Right atrium auricular region (tissue), 2 donors: Measurements from ENCODE around the gene SLC22A4. TPM values are rescaled to one million over a fixed set of nuclear protein-coding genes. Genes with fewer than 3 reads are reported as not detected.

Source experiments
- DNase-seq: peaks from one replicate; pipeline ENCODE4 v3.0.0-alpha.2; 2019; ENCODE audit warnings: low spot score
- H3K27ac ChIP-seq, 2 donors: fragments of 200-600 bp; sonication (generic); 1 replicate in 1 of 2; 2 replicates in 1 of 2; pipeline ENCODE4 v1.5.1; 2016 to 2019
- H3K27me3 ChIP-seq, 2 donors: fragments of 200-600 bp; sonication (generic); one replicate each; pipeline versions ENCODE4 v1.5.1 to v1.6.0; 2017 to 2019
- H3K36me3 ChIP-seq: fragments of 200-600 bp; sonication (generic); one replicate; pipeline ENCODE4 v1.5.1; 2016
- H3K4me1 ChIP-seq, 2 donors: fragments of 200-600 bp; sonication (generic); one replicate each; pipeline versions ENCODE4 v1.5.1 to v1.6.0; 2017 to 2019
- H3K4me3 ChIP-seq, 2 donors: fragments of 200-600 bp; sonication (generic); 1 replicate in 1 of 2; 2 replicates in 1 of 2; pipeline ENCODE4 v1.5.1; 2017 to 2019; ENCODE audit warnings: mild to moderate bottlenecking in 1 of 2, moderate library complexity in 1 of 2
- H3K9me3 ChIP-seq, 2 donors: fragments of 200-600 bp; sonication (generic); one replicate each; pipeline ENCODE4 v1.5.1; 2019
- CTCF ChIP-seq, 2 donors: fragments of 200-600 bp; sonication (generic); IDR thresholded peaks; one replicate each; pipeline ENCODE4 v1.5.1; 2019; ENCODE audit warnings: antibody characterized with exemption in 2 of 2
- total RNA-seq, 2 donors: library from RNA; depleted of rRNA; stranded (reverse); fragments of >200 nt; gene quantifications; one replicate each; pipeline ENCODE4 v1.1.0, GENCODE V29; 2016

Gene SLC22A4
- total RNA-seq, 2 donors from 2014 or later: 1.5 to 2.8 TPM

- H3K27ac ChIP-seq: peak overlapping the region in 1 of 2 donors; percentile 19
- TF ChIP-seq CTCF (IDR thresholded peaks at IDR 0.05): no peak
Observed at GRCh38 chr5:132342291-132343180, 48.3 kb downstream of the SLC22A4 start.

GRCh38 chr5:132344775-132345514 lies 50.8 kb downstream of the SLC22A4 start:
- H3K9me3 ChIP-seq: peaks cover 0 to 10% of the 10 kb centered on the region in 2 donors
- no peak overlapping the region for H3K4me3 ChIP-seq
- no peaks in the 10 kb centered on the region for H3K27me3 ChIP-seq
- H3K4me1 ChIP-seq: peaks cover 0 to 11% of the 10 kb centered on the region in 2 donors
- H3K27ac ChIP-seq: peak overlapping the region in 1 of 2 donors; percentile 11
- DNase-seq: no peak
- H3K36me3 ChIP-seq: peaks cover 9% of the 10 kb centered on the region
- TF ChIP-seq CTCF (IDR thresholded peaks at IDR 0.05): no peak

More at GRCh38 chr5:132342291-132343180, 48.3 kb downstream of the SLC22A4 start:
- H3K9me3 ChIP-seq: peaks cover 0 to 6% of the 10 kb centered on the region in 2 donors
- no peaks in the 10 kb centered on the region for H3K27me3 ChIP-seq
- no peaks in the 10 kb centered on the region for H3K36me3 ChIP-seq
- H3K4me3 ChIP-seq: no peak overlapping the region
- H3K4me1 ChIP-seq: peaks cover 0 to 11% of the 10 kb centered on the region in 2 donors
- DNase-seq: no peak

- no peak overlapping the region for H3K4me3 ChIP-seq
- no peak for TF ChIP-seq CTCF (IDR thresholded peaks at IDR 0.05)
- H3K4me1 ChIP-seq: no peaks in the 10 kb centered on the region
- H3K9me3 ChIP-seq: peaks cover 0 to 4% of the 10 kb centered on the region in 2 donors
- H3K27ac ChIP-seq: no peak overlapping the region
- no peaks in the 10 kb centered on the region for H3K27me3 ChIP-seq
- H3K36me3 ChIP-seq: peaks cover 9% of the 10 kb centered on the region
- no peak for DNase-seq
Observed at GRCh38 chr5:132353486-132353995, 59.3 kb downstream of the SLC22A4 start.

DNA sequence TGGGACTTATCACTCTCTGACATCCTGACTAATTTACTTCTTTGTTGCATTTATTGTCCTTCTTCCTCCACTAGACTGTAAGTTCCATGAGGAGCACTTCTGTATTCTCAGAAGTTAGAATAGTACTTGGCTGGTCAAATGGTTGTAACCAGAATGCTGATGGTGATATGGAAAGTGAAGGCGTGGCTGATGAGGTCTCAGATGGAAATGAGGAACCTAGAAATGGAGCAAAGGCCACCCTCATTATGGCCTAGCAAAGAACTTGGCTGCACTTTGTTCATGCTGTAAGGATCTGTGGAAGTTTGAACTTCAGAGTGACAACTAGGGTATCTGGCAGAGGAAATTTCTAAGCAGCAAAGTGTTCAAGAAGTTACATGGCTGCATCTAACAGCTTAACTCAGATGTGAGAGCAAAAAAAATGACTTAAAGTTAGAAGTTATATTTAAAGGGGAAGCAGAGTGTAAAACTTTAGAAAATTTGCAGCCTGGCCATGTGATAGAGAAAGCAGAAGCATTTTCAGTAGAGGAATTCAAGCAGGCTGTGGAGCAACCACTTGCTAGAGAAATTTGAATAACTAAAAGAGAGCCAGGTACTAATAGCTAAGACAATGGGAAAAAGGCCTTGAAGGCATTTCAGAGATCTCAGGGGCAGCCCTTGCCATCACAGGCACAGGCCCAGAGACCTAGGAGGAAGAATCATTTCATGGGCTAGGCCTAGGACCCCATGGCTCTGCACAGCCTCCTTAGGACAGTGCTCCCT lies 60.4 kb downstream of the SLC22A4 start:
- H3K36me3 ChIP-seq: peaks cover 2% of the 10 kb centered on the region
- TF ChIP-seq CTCF (IDR thresholded peaks at IDR 0.05): no peak
- H3K4me1 ChIP-seq: no peaks in the 10 kb centered on the region
- no peak for DNase-seq
- no peaks in the 10 kb centered on the region for H3K27me3 ChIP-seq
- H3K27ac ChIP-seq: no peak overlapping the region
- no peak overlapping the region for H3K4me3 ChIP-seq
- peaks cover 0 to 1% of the 10 kb centered on the region in 2 donors for H3K9me3 ChIP-seq

DNA sequence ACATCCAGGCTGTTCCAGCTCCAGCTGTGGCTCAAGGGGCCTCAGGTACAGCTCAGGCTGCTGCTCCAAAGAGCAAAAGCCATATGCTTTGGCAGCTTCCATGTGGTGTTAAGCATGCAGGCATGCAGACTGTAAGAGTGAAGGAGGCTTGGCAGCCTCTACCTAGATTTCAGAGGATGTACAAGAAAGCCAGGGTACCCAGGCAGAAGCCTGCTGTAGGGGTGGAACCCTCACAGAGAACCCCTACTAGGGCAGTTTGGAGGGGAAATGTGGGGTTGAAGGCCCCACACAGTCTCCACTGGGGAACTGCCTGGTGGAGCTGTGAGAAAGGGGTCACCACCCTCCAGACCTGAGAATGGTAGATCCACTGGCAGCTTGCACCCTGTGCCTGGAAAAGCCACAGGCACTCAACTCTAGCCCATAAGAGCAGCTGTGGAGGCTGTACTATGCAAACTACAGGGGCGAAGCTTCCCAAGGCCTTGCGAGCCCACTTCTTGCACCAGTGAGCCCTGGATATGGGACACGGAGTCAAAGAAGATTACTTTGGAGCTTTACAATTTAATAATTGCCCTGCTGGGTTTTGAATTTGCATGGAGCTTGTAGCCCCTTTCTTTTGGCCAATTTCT lies 61.1 kb downstream of the SLC22A4 start:
- no peak overlapping the region for H3K27ac ChIP-seq
- no peak overlapping the region for H3K4me3 ChIP-seq
- no peak for TF ChIP-seq CTCF (IDR thresholded peaks at IDR 0.05)
- DNase-seq: no peak
- H3K36me3 ChIP-seq: no peaks in the 10 kb centered on the region
- no peaks in the 10 kb centered on the region for H3K27me3 ChIP-seq
- H3K9me3 ChIP-seq: no peaks in the 10 kb centered on the region
- no peaks in the 10 kb centered on the region for H3K4me1 ChIP-seq
